GM18858 (cell line): ENCODE results near the gene ANAPC5.

ENCODE experiments used
- ATAC-seq: cut with Tn5 transposase; IDR thresholded peaks from one replicate; pipeline ENCODE4 v1.9.1; 2021; ENCODE audit not compliant: unreplicated experiment

The ANAPC5 gene

DNA sequence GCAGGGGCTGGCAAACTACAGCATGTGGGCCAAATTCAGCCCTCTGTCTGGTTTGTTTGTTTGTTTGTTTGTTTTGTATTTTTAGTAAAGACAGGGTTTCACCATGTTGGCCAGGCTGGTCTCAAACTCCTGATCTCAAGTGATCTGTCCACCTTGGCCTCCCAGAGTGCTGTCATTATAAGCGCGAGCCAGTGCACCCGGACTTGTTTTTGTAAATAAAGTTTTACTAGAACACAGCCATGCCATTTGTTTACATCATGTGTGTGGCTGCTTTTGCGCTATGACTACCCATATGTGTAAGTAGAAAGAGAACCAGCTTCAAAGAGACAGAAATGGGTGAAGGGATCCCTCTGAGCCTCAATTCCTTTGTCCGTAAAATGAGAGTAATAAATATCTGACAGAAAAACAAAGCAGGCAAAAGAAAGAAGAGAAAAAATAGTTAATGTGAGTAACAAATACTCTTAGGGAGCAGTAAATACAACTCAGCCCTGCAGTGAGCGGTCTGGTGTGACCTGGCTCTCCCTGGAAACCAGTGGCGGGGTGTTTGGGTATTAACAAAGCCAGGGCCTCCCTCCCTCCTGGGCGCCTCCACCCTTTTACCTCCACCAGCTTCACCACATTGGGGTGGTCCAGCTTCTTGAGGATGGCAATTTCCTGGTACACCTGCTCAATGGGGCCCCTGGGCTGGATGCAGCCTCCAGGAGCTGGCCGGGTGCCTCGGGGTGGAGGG is 88.8 kb downstream of the ANAPC5 start:
- no peak for ATAC-seq

DNA sequence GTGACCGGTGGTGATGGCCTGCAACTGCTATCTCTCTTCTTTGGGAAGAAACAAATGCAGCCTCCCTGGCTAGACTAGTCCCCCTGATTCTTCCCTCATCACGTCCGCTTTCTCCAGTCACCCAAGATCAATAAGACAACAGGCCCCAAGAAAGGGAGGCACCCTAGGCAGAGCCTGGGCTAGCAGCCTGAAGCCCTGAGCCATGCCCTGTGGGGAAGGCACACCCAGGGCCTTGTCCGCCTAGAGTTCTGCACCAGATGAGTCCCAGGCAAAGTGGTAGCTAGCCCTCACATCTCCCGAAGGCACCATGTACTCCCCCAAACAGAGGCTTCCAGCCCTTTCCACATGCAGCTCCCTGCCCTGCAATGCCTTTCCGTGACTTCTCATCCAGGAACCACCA is 90.8 kb downstream of the ANAPC5 start:
- ATAC-seq = no peak

DNA sequence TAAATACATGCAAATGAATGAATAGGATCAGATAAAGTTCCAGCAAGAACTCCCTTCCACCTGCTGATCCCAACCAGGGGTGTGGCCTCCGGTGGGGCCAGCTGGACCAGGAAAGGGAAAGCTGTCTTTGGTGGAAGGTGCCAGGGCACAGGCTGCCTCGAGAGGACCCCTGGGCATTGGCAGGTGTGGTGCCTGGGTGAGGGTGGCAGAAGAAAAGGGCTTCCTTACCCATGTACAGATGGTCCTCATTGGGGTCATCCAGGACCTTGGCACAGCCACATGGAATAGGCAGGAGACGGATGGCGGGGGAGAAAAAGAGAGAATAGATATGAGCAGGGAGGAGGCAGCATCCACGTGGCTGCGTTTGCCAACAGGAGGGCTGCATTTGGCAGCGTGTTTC is 92.1 kb downstream of the ANAPC5 start:
- ATAC-seq = no peak

DNA sequence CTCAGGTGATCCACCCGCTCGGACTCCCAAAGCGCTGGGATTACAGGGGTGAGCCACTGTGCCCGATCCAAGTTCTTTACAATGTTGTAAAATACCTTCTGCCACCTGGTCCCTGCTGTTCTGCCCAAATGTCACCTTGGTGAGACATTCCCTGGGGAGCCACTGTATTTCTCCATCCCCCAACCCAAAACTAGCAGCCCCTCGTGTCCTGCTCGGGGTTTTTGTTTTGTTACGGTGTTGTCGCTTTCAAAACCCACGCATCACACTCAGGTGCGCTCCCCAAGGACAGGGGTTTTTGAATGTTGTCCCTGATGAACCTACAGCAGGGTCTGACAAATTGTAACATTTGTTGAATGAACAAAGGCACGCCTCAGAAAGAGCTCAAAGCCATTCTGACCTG is 93.1 kb downstream of the ANAPC5 start:
- no peak for ATAC-seq
